NT2/D1 (cell line): ENCODE data around the gene SLFN5.
"Not testable (repeated sequence)": the region's sequence is repeated elsewhere in the genome, so short reads cannot be mapped to it uniquely, and the experiment has no call there.

Experiments used
- DNase-seq: peaks from one replicate; pipeline ENCODE4 v3.0.0-alpha.2; 2011; ENCODE audit warnings: low read depth, low spot score
- H3K27me3 ChIP-seq: 2 replicates; pipeline ENCODE4 v1.6.0; 2011; ENCODE audit warnings: mild to moderate bottlenecking; ENCODE audit not compliant: insufficient read length, insufficient read depth
- H3K36me3 ChIP-seq: 2 replicates; pipeline ENCODE4 v1.6.1; 2011; ENCODE audit warnings: mild to moderate bottlenecking, low read length, mixed read lengths; ENCODE audit not compliant: insufficient read depth, insufficient read length
- H3K4me1 ChIP-seq: 2 replicates; pipeline ENCODE4 v1.5.1; 2011; ENCODE audit not compliant: insufficient read depth, insufficient read length
- H3K4me3 ChIP-seq: 2 replicates; pipeline ENCODE4 v1.5.1; 2011; ENCODE audit warnings: low read depth; ENCODE audit not compliant: insufficient read length
- H3K9ac ChIP-seq: 2 replicates; pipeline ENCODE4 v1.6.0; 2011; ENCODE audit warnings: low read depth; ENCODE audit not compliant: insufficient read length
- H3K9me3 ChIP-seq: 2 replicates; pipeline ENCODE4 v1.5.1; 2011; ENCODE audit warnings: mild to moderate bottlenecking, low read length; ENCODE audit not compliant: insufficient read depth
- SUZ12 ChIP-seq: IDR thresholded peaks from 2 replicates; pipeline ENCODE4 v1.6.1; 2011; ENCODE audit not compliant: insufficient read length, insufficient read depth; ENCODE audit errors: extremely low read depth
- YY1 ChIP-seq: IDR thresholded peaks from 2 replicates; pipeline ENCODE4 v1.6.1; 2011; ENCODE audit not compliant: insufficient read length, insufficient read depth
- ZNF274 ChIP-seq: IDR thresholded peaks from 2 replicates; pipeline ENCODE4 v1.6.1; 2011; ENCODE audit warnings: mild to moderate bottlenecking, low read depth, low read length

SLFN5 gene

DNA sequence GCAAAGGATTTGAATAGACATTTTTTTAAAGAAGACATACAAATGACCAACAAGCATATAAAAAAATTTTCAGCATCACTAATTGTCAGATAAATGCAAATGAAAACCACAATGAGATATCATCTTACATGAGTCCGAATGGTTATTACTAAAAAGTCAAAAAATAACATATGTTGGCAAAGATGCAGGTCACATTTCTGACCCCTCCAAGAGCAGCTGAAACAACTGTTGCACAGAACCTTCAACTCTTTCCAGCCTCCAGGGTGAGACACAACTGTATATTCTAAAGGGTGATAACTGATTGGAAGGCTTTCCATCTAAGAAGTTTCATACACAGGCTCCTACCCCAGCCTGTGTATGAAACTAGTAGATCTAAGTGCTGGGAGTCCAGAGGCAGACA is 51.9 kb downstream of the SLFN5 start:
- Histone ChIP-seq H3K9me3 (peaks cover 25% of the 10 kb centered on the region; the same call in 1 of the 2 replicates), H3K36me3 (no peaks in the 10 kb centered on the region), H3K4me1 (no peaks in the 10 kb centered on the region), H3K9ac (no peak overlapping the region), H3K27me3 (no peaks in the 10 kb centered on the region), H3K4me3 (no peak overlapping the region)
- no peak for DNase-seq
- TF ChIP-seq ZNF274 (no peak), SUZ12 (no peak)

DNA sequence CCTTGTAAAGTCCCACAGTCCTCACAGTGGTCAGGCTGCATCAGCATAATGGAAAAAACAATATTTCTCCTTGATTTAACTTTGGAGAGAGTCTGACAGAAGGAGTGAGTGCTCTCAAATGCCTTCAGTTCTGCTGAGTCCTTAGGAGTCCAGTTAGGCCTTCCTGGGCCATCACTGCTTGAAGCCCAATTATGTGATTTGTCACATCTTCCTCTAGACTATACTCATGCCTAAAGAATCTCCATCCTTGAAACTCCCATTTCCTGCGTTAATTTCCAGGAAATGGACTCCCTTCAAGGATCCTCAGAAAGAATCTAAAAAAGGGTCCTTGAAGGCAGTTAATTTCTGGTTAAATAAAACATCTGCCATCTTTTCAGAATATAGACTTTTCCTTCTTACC is 52.8 kb downstream of the SLFN5 start:
- no peaks in the 10 kb centered on the region for H3K36me3 ChIP-seq
- no peak overlapping the region for H3K4me3 ChIP-seq
- DNase-seq: no peak
- no peaks in the 10 kb centered on the region for H3K4me1 ChIP-seq
- H3K27me3 ChIP-seq: no peaks in the 10 kb centered on the region
- TF ChIP-seq ZNF274 (no peak), YY1 (no peak), SUZ12 (no peak)
- H3K9ac ChIP-seq: no peak overlapping the region
- H3K9me3 ChIP-seq: peaks cover 31% of the 10 kb centered on the region

DNA sequence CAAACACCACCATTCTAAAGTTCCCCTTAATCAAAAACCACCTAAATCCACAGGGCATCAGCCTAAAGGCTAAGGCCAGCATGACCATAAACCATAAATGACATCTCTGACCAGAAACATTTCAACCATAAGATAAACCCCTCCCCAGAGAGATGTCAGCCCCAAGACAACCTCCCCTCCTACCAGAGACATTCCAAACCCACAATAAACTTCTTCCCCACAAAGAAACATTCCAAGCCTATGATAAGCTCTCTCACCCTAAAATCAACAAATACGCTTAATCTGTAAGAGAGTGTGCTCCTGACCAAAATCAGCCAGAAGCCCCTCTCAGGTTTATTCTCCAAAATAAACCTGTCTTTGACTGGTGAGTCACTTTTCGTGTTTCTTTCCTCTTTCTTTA is 54.8 kb downstream of the SLFN5 start:
- Histone ChIP-seq H3K4me1 (no peaks in the 10 kb centered on the region), H3K9me3 (peaks cover 43% of the 10 kb centered on the region), H3K27me3 (no peaks in the 10 kb centered on the region), H3K9ac (no peak overlapping the region), H3K4me3 (no peak overlapping the region), H3K36me3 (no peaks in the 10 kb centered on the region)
- TF ChIP-seq SUZ12: no peak
- TF ChIP-seq ZNF274: no peak
- TF ChIP-seq YY1: no peak
- DNase-seq: no peak

- TF ChIP-seq ZNF274 (no peak), YY1 (no peak), SUZ12 (no peak)
- Histone ChIP-seq H3K4me3 (no peak overlapping the region), H3K9ac (no peak overlapping the region), H3K36me3 (no peaks in the 10 kb centered on the region), H3K9me3 (peaks cover 43% of the 10 kb centered on the region), H3K4me1 (no peaks in the 10 kb centered on the region), H3K27me3 (no peaks in the 10 kb centered on the region)
- no peak for DNase-seq
Measured at GRCh38 chr17:35298639-35299038, 55.8 kb downstream of the SLFN5 start.

GRCh38 chr17:35299135-35299534 is 56.3 kb downstream of the SLFN5 start:
- peaks cover 43% of the 10 kb centered on the region for H3K9me3 ChIP-seq
- no peaks in the 10 kb centered on the region for H3K4me1 ChIP-seq
- DNase-seq: no peak
- H3K36me3 ChIP-seq: no peaks in the 10 kb centered on the region
- TF ChIP-seq SUZ12 (no peak), ZNF274 (no peak), YY1 (no peak)
- no peak overlapping the region for H3K4me3 ChIP-seq
- no peak overlapping the region for H3K9ac ChIP-seq
- no peaks in the 10 kb centered on the region for H3K27me3 ChIP-seq

DNA sequence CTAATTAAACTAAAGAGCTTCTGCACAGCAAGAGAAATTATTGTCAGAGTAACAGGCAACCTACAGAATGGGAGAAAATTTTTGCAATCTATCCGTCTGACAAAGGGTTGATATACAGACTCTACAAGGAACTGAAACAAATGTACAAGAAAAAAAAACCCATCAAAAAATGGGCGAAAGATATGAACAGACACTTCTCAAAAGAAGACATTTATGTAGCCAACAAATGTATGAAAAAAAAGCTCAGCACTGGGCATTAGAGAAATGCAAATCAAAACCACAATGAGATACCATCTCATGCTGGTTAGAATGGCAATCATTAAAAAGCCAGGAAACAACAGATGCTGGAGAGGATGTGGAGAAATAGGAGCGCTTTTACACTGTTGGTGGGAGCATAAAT is 66.5 kb downstream of the SLFN5 start:
- not testable (repeated sequence) for H3K9ac ChIP-seq, H3K4me3 ChIP-seq, H3K9me3 ChIP-seq, H3K36me3 ChIP-seq, H3K27me3 ChIP-seq, DNase-seq
- H3K4me1 ChIP-seq: peaks cover 13% of the 10 kb centered on the region

GRCh38 chr17:35312346-35312745 is 69.5 kb downstream of the SLFN5 start:
- Histone ChIP-seq H3K9ac (no peak overlapping the region), H3K4me3 (no peak overlapping the region), H3K36me3 (no peaks in the 10 kb centered on the region), H3K4me1 (peaks cover 16% of the 10 kb centered on the region), H3K27me3 (no peaks in the 10 kb centered on the region), H3K9me3 (no peaks in the 10 kb centered on the region)
- DNase-seq: no peak
- no peak for TF ChIP-seq YY1
- TF ChIP-seq ZNF274: no peak
- no peak for TF ChIP-seq SUZ12
